ENCODE results near the gene PCDH11X. TPM values are rescaled to one million over a fixed set of nuclear protein-coding genes. Genes with fewer than 3 reads are reported as not detected.

PCDH11X gene, protein sequence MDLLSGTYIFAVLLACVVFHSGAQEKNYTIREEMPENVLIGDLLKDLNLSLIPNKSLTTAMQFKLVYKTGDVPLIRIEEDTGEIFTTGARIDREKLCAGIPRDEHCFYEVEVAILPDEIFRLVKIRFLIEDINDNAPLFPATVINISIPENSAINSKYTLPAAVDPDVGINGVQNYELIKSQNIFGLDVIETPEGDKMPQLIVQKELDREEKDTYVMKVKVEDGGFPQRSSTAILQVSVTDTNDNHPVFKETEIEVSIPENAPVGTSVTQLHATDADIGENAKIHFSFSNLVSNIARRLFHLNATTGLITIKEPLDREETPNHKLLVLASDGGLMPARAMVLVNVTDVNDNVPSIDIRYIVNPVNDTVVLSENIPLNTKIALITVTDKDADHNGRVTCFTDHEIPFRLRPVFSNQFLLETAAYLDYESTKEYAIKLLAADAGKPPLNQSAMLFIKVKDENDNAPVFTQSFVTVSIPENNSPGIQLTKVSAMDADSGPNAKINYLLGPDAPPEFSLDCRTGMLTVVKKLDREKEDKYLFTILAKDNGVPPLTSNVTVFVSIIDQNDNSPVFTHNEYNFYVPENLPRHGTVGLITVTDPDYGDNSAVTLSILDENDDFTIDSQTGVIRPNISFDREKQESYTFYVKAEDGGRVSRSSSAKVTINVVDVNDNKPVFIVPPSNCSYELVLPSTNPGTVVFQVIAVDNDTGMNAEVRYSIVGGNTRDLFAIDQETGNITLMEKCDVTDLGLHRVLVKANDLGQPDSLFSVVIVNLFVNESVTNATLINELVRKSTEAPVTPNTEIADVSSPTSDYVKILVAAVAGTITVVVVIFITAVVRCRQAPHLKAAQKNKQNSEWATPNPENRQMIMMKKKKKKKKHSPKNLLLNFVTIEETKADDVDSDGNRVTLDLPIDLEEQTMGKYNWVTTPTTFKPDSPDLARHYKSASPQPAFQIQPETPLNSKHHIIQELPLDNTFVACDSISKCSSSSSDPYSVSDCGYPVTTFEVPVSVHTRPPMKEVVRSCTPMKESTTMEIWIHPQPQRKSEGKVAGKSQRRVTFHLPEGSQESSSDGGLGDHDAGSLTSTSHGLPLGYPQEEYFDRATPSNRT (N-terminal part only)
- 69.4 TPM for total RNA-seq

DNA sequence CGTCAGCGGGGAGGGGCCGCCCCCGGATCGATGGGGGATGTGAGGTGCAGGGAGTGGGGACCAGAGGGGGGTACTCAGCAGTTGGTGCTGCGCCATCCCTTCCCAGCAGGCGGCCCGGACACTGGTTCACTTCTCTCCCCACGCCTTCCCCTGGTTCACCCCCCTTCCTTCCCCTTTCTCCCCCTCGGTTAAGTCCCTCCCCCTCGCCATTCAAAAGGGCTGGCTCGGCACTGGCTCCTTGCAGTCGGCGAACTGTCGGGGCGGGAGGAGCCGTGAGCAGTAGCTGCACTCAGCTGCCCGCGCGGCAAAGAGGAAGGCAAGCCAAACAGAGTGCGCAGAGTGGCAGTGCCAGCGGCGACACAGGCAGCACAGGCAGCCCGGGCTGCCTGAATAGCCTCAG lies at the start of gene PCDH11X:
Gene PCDH11X (plus strand): TSS at position 241 of the 400 bp plus-strand sequence. CDS start 56,130 bp downstream, outside the sequence.

Small RNAs within 50 kb of the gene (small RNA-seq; reads per million reads assigned to genes)
- gene RNU2-26P: 0.08 reads per million
